Astrocyte (in vitro differentiated cells and primary cell): Measurements from ENCODE around the gene RTP4. TPM values are rescaled to one million over a fixed set of nuclear protein-coding genes. Genes with fewer than 3 reads are reported as not detected.

Experiments used
- DNase-seq: peaks from one replicate; pipeline ENCODE4 v3.0.0-alpha.2; 2010; ENCODE audit warnings: low read depth
- FAIRE-seq: peaks from 2 replicates; lab custom pipeline; 2011; peaks lifted over from hg19 to GRCh38; lab: Jason Lieb, UNC
- H2AFZ ChIP-seq: 2 replicates; pipeline ENCODE4 v1.6.0; 2012; ENCODE audit warnings: low read depth, low read length, inconsistent platforms
- H3K27ac ChIP-seq: 2 replicates; pipeline ENCODE4 v1.5.1; 2011; ENCODE audit warnings: low read depth, low read length, inconsistent platforms
- H3K27me3 ChIP-seq: 2 replicates; pipeline ENCODE4 v1.6.0; 2011; ENCODE audit warnings: low read length, inconsistent platforms; ENCODE audit not compliant: insufficient read depth
- H3K36me3 ChIP-seq: 2 replicates; pipeline ENCODE4 v1.5.1; 2011; ENCODE audit warnings: low read length, inconsistent platforms; ENCODE audit not compliant: insufficient read depth
- H3K4me1 ChIP-seq: 2 replicates; pipeline ENCODE4 v1.5.1; 2011; ENCODE audit warnings: low read length, inconsistent platforms; ENCODE audit not compliant: insufficient read depth
- H3K4me2 ChIP-seq: 2 replicates; pipeline ENCODE4 v1.6.0; 2012; ENCODE audit warnings: low read length, inconsistent platforms
- H3K4me3 ChIP-seq: 2 replicates; pipeline ENCODE4 v1.5.1; 2011; ENCODE audit warnings: low read depth, mild to moderate bottlenecking, low read length, inconsistent platforms; ENCODE audit not compliant: insufficient read depth
- H3K79me2 ChIP-seq: 2 replicates; pipeline ENCODE4 v1.6.0; 2012; ENCODE audit warnings: mild to moderate bottlenecking, low read length, inconsistent platforms; ENCODE audit not compliant: insufficient read depth
- H3K9ac ChIP-seq: 2 replicates; pipeline ENCODE4 v1.6.0; 2012; ENCODE audit warnings: mild to moderate bottlenecking, low read length, inconsistent platforms
- H3K9me3 ChIP-seq: 2 replicates; pipeline ENCODE4 v1.5.1; 2012; ENCODE audit warnings: low read depth, mild to moderate bottlenecking, low read length, inconsistent platforms; ENCODE audit not compliant: insufficient read depth
- H4K20me1 ChIP-seq: 2 replicates; pipeline ENCODE4 v1.6.0; 2012; ENCODE audit warnings: low read length, inconsistent platforms; ENCODE audit not compliant: insufficient read depth
- H3K27ac Mint-ChIP-seq: one replicate; pipeline ENCODE4 v1.8.0; 2021; ENCODE audit warnings: mild to moderate bottlenecking, mixed read lengths; ENCODE audit not compliant: unreplicated experiment
- H3K27me3 Mint-ChIP-seq: one replicate; pipeline ENCODE4 v1.8.0; 2021; ENCODE audit warnings: low read depth, mixed read lengths; ENCODE audit not compliant: unreplicated experiment
- H3K36me3 Mint-ChIP-seq: one replicate; pipeline ENCODE4 v1.8.0; 2021; ENCODE audit warnings: low read depth, mixed read lengths; ENCODE audit not compliant: unreplicated experiment
- H3K4me1 Mint-ChIP-seq: one replicate; pipeline ENCODE4 v1.8.0; 2021; ENCODE audit warnings: low read depth, mixed read lengths; ENCODE audit not compliant: unreplicated experiment
- H3K4me3 Mint-ChIP-seq: one replicate; pipeline ENCODE4 v1.8.0; 2021; ENCODE audit warnings: mild to moderate bottlenecking, moderate library complexity, mixed read lengths; ENCODE audit not compliant: unreplicated experiment
- H3K9me3 Mint-ChIP-seq: one replicate; pipeline ENCODE4 v1.8.0; 2021; ENCODE audit warnings: mild to moderate bottlenecking, mixed read lengths; ENCODE audit not compliant: unreplicated experiment
- CTCF ChIP-seq: IDR thresholded peaks from 2 replicates; pipeline ENCODE4 v1.5.1; 2011; ENCODE audit warnings: low read depth, mild to moderate bottlenecking, inconsistent platforms, low read length, moderate library complexity; ENCODE audit not compliant: insufficient read depth
- EZH2 ChIP-seq: IDR thresholded peaks from 2 replicates; pipeline ENCODE4 v1.6.1; 2012; ENCODE audit warnings: mild to moderate bottlenecking, low read length, inconsistent platforms; ENCODE audit not compliant: insufficient read depth
- total RNA-seq: library from RNA; stranded (reverse); gene quantifications from 2 replicates; pipeline ENCODE4 v1.2.1, GENCODE V29; 2021

The RTP4 gene
- total RNA-seq, 1 donor from 2014 or later: 1.2 TPM

- no peaks in the 10 kb centered on the region for H3K27me3 ChIP-seq
- no peak overlapping the region for H3K4me3 ChIP-seq
- no peak overlapping the region for H3K9ac ChIP-seq
- no peaks in the 10 kb centered on the region for H3K4me1 ChIP-seq
- Mint-ChIP-seq H3K27ac (no peak overlapping the region), H3K36me3 (no peaks in the 10 kb centered on the region), H3K27me3 (no peaks in the 10 kb centered on the region), H3K9me3 (peaks cover 6% of the 10 kb centered on the region), H3K4me3 (no peak overlapping the region), H3K4me1 (peaks cover 5% of the 10 kb centered on the region)
- H3K79me2 ChIP-seq: no peaks in the 10 kb centered on the region
- H3K9me3 ChIP-seq: no peaks in the 10 kb centered on the region
- no peak overlapping the region for H3K4me2 ChIP-seq
- H3K36me3 ChIP-seq: no peaks in the 10 kb centered on the region
- no peaks in the 10 kb centered on the region for H4K20me1 ChIP-seq
- no peak overlapping the region for H2AFZ ChIP-seq
- no peak overlapping the region for H3K27ac ChIP-seq
- DNase-seq (no peak), FAIRE-seq (no peak)
- TF ChIP-seq EZH2 (no peak), CTCF (no peak)
Observed at GRCh38 chr3:187358068-187358467, 10.1 kb upstream of the RTP4 start.

- FAIRE-seq: no peak
- TF ChIP-seq CTCF (no peak), EZH2 (no peak)
- H3K4me1 Mint-ChIP-seq: peaks cover 2% of the 10 kb centered on the region
- Histone ChIP-seq H3K27ac (no peak overlapping the region), H3K36me3 (no peaks in the 10 kb centered on the region), H2AFZ (no peak overlapping the region), H3K4me2 (no peak overlapping the region), H3K4me1 (no peaks in the 10 kb centered on the region), H3K9ac (no peak overlapping the region), H4K20me1 (no peaks in the 10 kb centered on the region), H3K4me3 (no peak overlapping the region), H3K9me3 (no peaks in the 10 kb centered on the region), H3K27me3 (no peaks in the 10 kb centered on the region), H3K79me2 (no peaks in the 10 kb centered on the region)
- no peak overlapping the region for H3K27ac Mint-ChIP-seq
- H3K36me3 Mint-ChIP-seq: no peaks in the 10 kb centered on the region
- no peak for DNase-seq
- no peak overlapping the region for H3K4me3 Mint-ChIP-seq
- no peaks in the 10 kb centered on the region for H3K9me3 Mint-ChIP-seq
- no peaks in the 10 kb centered on the region for H3K27me3 Mint-ChIP-seq
Observed at GRCh38 chr3:187359798-187360486, 8.2 kb upstream of the RTP4 start.

- TF ChIP-seq EZH2 (no peak), CTCF (no peak)
- H3K4me3 Mint-ChIP-seq: no peak overlapping the region
Observed at GRCh38 chr3:187360596-187360995, 7.6 kb upstream of the RTP4 start.

More at GRCh38 chr3:187360596-187360995, 7.6 kb upstream of the RTP4 start:
- Mint-ChIP-seq H3K4me1 (peaks cover 2% of the 10 kb centered on the region), H3K27ac (no peak overlapping the region), H3K27me3 (peaks cover 2% of the 10 kb centered on the region), H3K9me3 (peaks cover 3% of the 10 kb centered on the region), H3K36me3 (peaks cover 3% of the 10 kb centered on the region)
- H2AFZ ChIP-seq: no peak overlapping the region
- H4K20me1 ChIP-seq: no peaks in the 10 kb centered on the region
- no peaks in the 10 kb centered on the region for H3K36me3 ChIP-seq
- H3K79me2 ChIP-seq: no peaks in the 10 kb centered on the region
- no peaks in the 10 kb centered on the region for H3K4me1 ChIP-seq
- no peaks in the 10 kb centered on the region for H3K9me3 ChIP-seq
- FAIRE-seq (no peak), DNase-seq (no peak)
- no peaks in the 10 kb centered on the region for H3K27me3 ChIP-seq
- no peak overlapping the region for H3K9ac ChIP-seq
- no peak overlapping the region for H3K4me2 ChIP-seq
- no peak overlapping the region for H3K27ac ChIP-seq
- H3K4me3 ChIP-seq: no peak overlapping the region
